OCI-LY7 (cell line): ENCODE measurements around the gene EZH1. TPM values are rescaled to one million over a fixed set of nuclear protein-coding genes. Genes with fewer than 3 reads are reported as not detected.

ENCODE experiments used
- BruUV-seq: library from RNA; stranded (reverse); fragments of 400-500 nt; replicated peaks from 2 replicates; lab custom pipeline; 2021; lab: Mats Ljungman, UMichigan
- CTCF ChIA-PET: fragments of 300-600 bp; sonication (Branson Sonifier 250); formaldehyde crosslinking; loops from one replicate; lab custom pipeline; 2022; ENCODE audit warnings: antibody characterized with exemption; ENCODE audit not compliant: unreplicated experiment; lab: Charles Lee
- POLR2A ChIA-PET: fragments of 300-600 bp; sonication (Branson Sonifier 250); formaldehyde crosslinking; loops from one replicate; lab custom pipeline; 2022; ENCODE audit warnings: antibody characterized with exemption; lab: Charles Lee
- DNase-seq: peaks from one replicate; pipeline ENCODE4 v3.0.0-alpha.2; 2015; ENCODE audit warnings: low spot score
- H2AFZ ChIP-seq: fragments of 200-600 bp; sonication (generic), shearing (Covaris generic); 2 replicates; pipeline ENCODE4 v1.6.1; 2014; ENCODE audit warnings: mild to moderate bottlenecking, antibody characterized with exemption, low read length, moderate library complexity
- H3K27ac ChIP-seq: fragments of 200-600 bp; sonication (generic); 2 replicates; pipeline ENCODE4 v1.5.1; 2014; ENCODE audit warnings: mixed run types, low read depth, mild to moderate bottlenecking, moderate library complexity, low read length, inconsistent platforms; ENCODE audit not compliant: poor library complexity, severe bottlenecking
- H3K36me3 ChIP-seq: fragments of 200-600 bp; sonication (generic); 2 replicates; pipeline ENCODE4 v1.6.1; 2014; ENCODE audit warnings: mild to moderate bottlenecking, antibody characterized with exemption, low read length, moderate library complexity, mixed read lengths; ENCODE audit not compliant: insufficient read depth
- H3K4me1 ChIP-seq: fragments of 200-600 bp; sonication (generic); 2 replicates; pipeline ENCODE4 v1.5.1; 2014; ENCODE audit warnings: mild to moderate bottlenecking, low read length; ENCODE audit not compliant: insufficient read depth, poor library complexity, severe bottlenecking
- H3K4me2 ChIP-seq: fragments of 200-600 bp; sonication (generic); 2 replicates; pipeline ENCODE4 v1.6.1; 2014; ENCODE audit warnings: mild to moderate bottlenecking, low read length
- H3K4me3 ChIP-seq: fragments of 200-600 bp; sonication (generic); 2 replicates; pipeline ENCODE4 v1.5.1; 2014; ENCODE audit warnings: mild to moderate bottlenecking, low read depth, low read length; ENCODE audit not compliant: poor library complexity, severe bottlenecking
- H3K79me2 ChIP-seq: fragments of 200-600 bp; sonication (generic); 2 replicates; pipeline ENCODE4 v1.6.1; 2016; ENCODE audit warnings: low read depth, mild to moderate bottlenecking, low read length, moderate library complexity, mixed read lengths; ENCODE audit not compliant: insufficient read depth
- H3K9me2 ChIP-seq: fragments of 200-600 bp; sonication (generic); 2 replicates; pipeline ENCODE4 v1.6.1; 2016; ENCODE audit warnings: mild to moderate bottlenecking, low read length, mixed read lengths; ENCODE audit not compliant: insufficient read depth
- H3K9me3 ChIP-seq: fragments of 200-600 bp; sonication (generic); 2 replicates; pipeline ENCODE4 v1.6.1; 2014; ENCODE audit warnings: mild to moderate bottlenecking, mixed run types, low read length, mixed read lengths
- H4K20me1 ChIP-seq: fragments of 200-600 bp; sonication (generic); 2 replicates; pipeline ENCODE4 v1.6.1; 2014; ENCODE audit warnings: mild to moderate bottlenecking, antibody characterized with exemption, low read length, moderate library complexity, mixed read lengths; ENCODE audit not compliant: insufficient read depth
- EZH2phosphoT487 ChIP-seq: fragments of 200-600 bp; sonication (generic); IDR thresholded peaks from 2 replicates; pipeline ENCODE4 v1.6.1; 2018; ENCODE audit warnings: low read depth, borderline replicate concordance, mild to moderate bottlenecking, mixed run types, antibody characterized with exemption, low read length, moderate library complexity, mixed read lengths
- intact Hi-C: fragments of 100-400 bp; cut with micrococcal nuclease; formaldehyde crosslinking; loops from one replicate; pipeline ENCODE4 v1.10.0; 2022; ENCODE audit not compliant: unreplicated experiment
- total RNA-seq, 2 experiments: library from RNA; depleted of rRNA in 1 of 2; stranded (reverse); fragments of >200 nt in 1 of 2; shearing (Covaris generic) in 1 of 2; gene quantifications; 2 replicates each; pipeline ENCODE4 v1.2.3, GENCODE V29; 2014 to 2022
- TF ChIP-seq, protein P1 (sequence below): fragments of 200-600 bp; sonication (generic); conservative IDR thresholded peaks from 2 replicates; pipeline ENCODE4 v1.5.1; 2014; ENCODE audit warnings: mild to moderate bottlenecking, antibody characterized with exemption, low read length, moderate library complexity, mixed read lengths

The EZH1 gene
- total RNA-seq, 2 experiments from 2014 or later: 57.1 to 62.4 TPM

GRCh38 chr17:42740699-42741098, 4.1 kb downstream of the EZH1 start:
- Histone ChIP-seq H3K9me2 (no peaks in the 10 kb centered on the region), H3K79me2 (peaks cover 19% of the 10 kb centered on the region), H4K20me1 (no peaks in the 10 kb centered on the region), H3K4me1 (peaks cover 35% of the 10 kb centered on the region), H3K27ac (no peak overlapping the region), H3K36me3 (peaks cover 4% of the 10 kb centered on the region; the same call in 1 of the 2 replicates), H2AFZ (no peak overlapping the region), H3K4me2 (no peak overlapping the region), H3K4me3 (no peak overlapping the region), H3K9me3 (no peaks in the 10 kb centered on the region)
- BruUV-seq: no TSS peak
- intact Hi-C loops: no loop called here
- ChIA-PET CTCF (no interaction called here), POLR2A (interaction anchor here (0.7 kb wide), 1 partner anchor 12 kb away, joined by 4 read pairs; no protein-coding TSS in a partner anchor)
- no peak for TF ChIP-seq EZH2phosphoT487
- TF ChIP-seq, protein P1, sequence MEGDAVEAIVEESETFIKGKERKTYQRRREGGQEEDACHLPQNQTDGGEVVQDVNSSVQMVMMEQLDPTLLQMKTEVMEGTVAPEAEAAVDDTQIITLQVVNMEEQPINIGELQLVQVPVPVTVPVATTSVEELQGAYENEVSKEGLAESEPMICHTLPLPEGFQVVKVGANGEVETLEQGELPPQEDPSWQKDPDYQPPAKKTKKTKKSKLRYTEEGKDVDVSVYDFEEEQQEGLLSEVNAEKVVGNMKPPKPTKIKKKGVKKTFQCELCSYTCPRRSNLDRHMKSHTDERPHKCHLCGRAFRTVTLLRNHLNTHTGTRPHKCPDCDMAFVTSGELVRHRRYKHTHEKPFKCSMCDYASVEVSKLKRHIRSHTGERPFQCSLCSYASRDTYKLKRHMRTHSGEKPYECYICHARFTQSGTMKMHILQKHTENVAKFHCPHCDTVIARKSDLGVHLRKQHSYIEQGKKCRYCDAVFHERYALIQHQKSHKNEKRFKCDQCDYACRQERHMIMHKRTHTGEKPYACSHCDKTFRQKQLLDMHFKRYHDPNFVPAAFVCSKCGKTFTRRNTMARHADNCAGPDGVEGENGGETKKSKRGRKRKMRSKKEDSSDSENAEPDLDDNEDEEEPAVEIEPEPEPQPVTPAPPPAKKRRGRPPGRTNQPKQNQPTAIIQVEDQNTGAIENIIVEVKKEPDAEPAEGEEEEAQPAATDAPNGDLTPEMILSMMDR: no peak
- no peak for DNase-seq

- Histone ChIP-seq H3K4me3 (no peak overlapping the region), H3K36me3 (peaks cover 62% of the 10 kb centered on the region), H3K27ac (no peak overlapping the region), H4K20me1 (no peaks in the 10 kb centered on the region), H3K9me2 (no peaks in the 10 kb centered on the region), H3K9me3 (no peaks in the 10 kb centered on the region), H2AFZ (no peak overlapping the region), H3K4me1 (no peaks in the 10 kb centered on the region), H3K4me2 (no peak overlapping the region), H3K79me2 (no peaks in the 10 kb centered on the region)
- no peak for DNase-seq
- POLR2A ChIA-PET: interaction anchor here (0.6 kb wide), 2 partner anchors 8 to 288 kb away, joined by 4 to 5 read pairs; no protein-coding TSS in a partner anchor
- TF ChIP-seq EZH2phosphoT487: no peak
- TF ChIP-seq, protein P1: no peak
- intact Hi-C loops: no loop called here
- CTCF ChIA-PET: interaction anchor here (1.2 kb wide), 1 partner anchor 38 kb away, joined by 4 read pairs; no protein-coding TSS in a partner anchor
- no TSS peak for BruUV-seq
These were observed 19.7 kb downstream of the EZH1 start for GRCh38 chr17:42725143-42725542.

- Histone ChIP-seq H3K9me2 (no peaks in the 10 kb centered on the region), H2AFZ (no peak overlapping the region), H3K27ac (no peak overlapping the region), H3K79me2 (no peaks in the 10 kb centered on the region), H4K20me1 (no peaks in the 10 kb centered on the region), H3K36me3 (peaks cover 62% of the 10 kb centered on the region), H3K4me3 (no peak overlapping the region), H3K4me1 (no peaks in the 10 kb centered on the region), H3K9me3 (no peaks in the 10 kb centered on the region), H3K4me2 (no peak overlapping the region)
- TSS peak; percentile 26 for BruUV-seq
- TF ChIP-seq EZH2phosphoT487: no peak
- TF ChIP-seq, protein P1: no peak
- no peak for DNase-seq
- intact Hi-C loops: no loop called here
- CTCF ChIA-PET: no interaction called here
- POLR2A ChIA-PET: no interaction called here
These were observed 21.2 kb downstream of the EZH1 start for GRCh38 chr17:42723636-42724035.
